ENCODE data around the gene FBXL16.

GRCh38 chr16:694863-695354, 10.7 kb downstream of the FBXL16 start:
- no peak for TF ChIP-seq CEBPB (IDR thresholded peaks at IDR 0.05)
- TF ChIP-seq TEAD4 (IDR thresholded peaks at IDR 0.05): no peak
- no peak for TF ChIP-seq FOXM1 (IDR thresholded peaks at IDR 0.05; ENCODE audit: borderline replicate concordance, low read depth)
- TF ChIP-seq, protein P1, sequence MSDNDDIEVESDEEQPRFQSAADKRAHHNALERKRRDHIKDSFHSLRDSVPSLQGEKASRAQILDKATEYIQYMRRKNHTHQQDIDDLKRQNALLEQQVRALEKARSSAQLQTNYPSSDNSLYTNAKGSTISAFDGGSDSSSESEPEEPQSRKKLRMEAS (IDR thresholded peaks at IDR 0.05): no peak
- no peak for TF ChIP-seq TAF1 (IDR thresholded peaks at IDR 0.05; ENCODE audit: low read depth)
- TF ChIP-seq CREB1 (IDR thresholded peaks at IDR 0.05; ENCODE audit: low read depth): no peak
- TF ChIP-seq REST (IDR thresholded peaks at IDR 0.05; ENCODE audit: low read depth): no peak
- TF ChIP-seq YY1 (IDR thresholded peaks at IDR 0.05; ENCODE audit: low read depth): no peak
- no peak for TF ChIP-seq EP300 (IDR thresholded peaks at IDR 0.05; ENCODE audit: borderline replicate concordance)
- no peak for TF ChIP-seq RAD21 (IDR thresholded peaks at IDR 0.05; ENCODE audit: low read depth)
- no peak for TF ChIP-seq TCF12 (IDR thresholded peaks at IDR 0.05; ENCODE audit: low read depth)
- no peak for TF ChIP-seq EGR1 (IDR thresholded peaks at IDR 0.05)
- no peak for TF ChIP-seq ZBTB7A (IDR thresholded peaks at IDR 0.05; ENCODE audit: low read depth)

Data from Ishikawa (cell line).